ENCODE results near the gene NUDT16L1. TPM values are rescaled to one million over a fixed set of nuclear protein-coding genes. Genes with fewer than 3 reads are reported as not detected.

Gene NUDT16L1
- polyA plus RNA-seq, 3 donors = 40.0 to 62.7 (median 41.1) TPM

GRCh38 chr16:4651827-4652226 lies 41.5 kb upstream of the NUDT16L1 start:
- H3K27ac ChIP-seq (ENCODE audit: low read depth in 1 of 2, low read length in 2 of 2) = no peak overlapping the region

GRCh38 chr16:4652561-4652960 lies 40.8 kb upstream of the NUDT16L1 start:
- DNase-seq = no peak
- peaks cover 0 to 3% of the 10 kb centered on the region in 2 donors for H3K9me3 ChIP-seq (replicated peaks in 1 of 2; ENCODE audit: control insufficient read depth in 1 of 2, insufficient read depth in 1 of 2, low read length in 2 of 2)
- Mint-ChIP-seq H3K27ac (peak overlapping the region in 1 of 7 donors; percentile 58), H3K9me3 (no peaks in the 10 kb centered on the region), H3K4me1 (peaks cover 9% of the 10 kb centered on the region), H3K27me3 (ENCODE audit: low read depth in 3 of 3) (no peaks in the 10 kb centered on the region), H3K36me3 (peaks cover 67 to 89% of the 10 kb centered on the region in 2 donors), H3K4me3 (no peak overlapping the region)
- H3K4me2 ChIP-seq (replicated peaks; ENCODE audit: extremely low read depth, low read length, poor library complexity, severe bottlenecking) = no peak overlapping the region
- peaks cover 4 to 11% of the 10 kb centered on the region in 2 donors for H3K4me1 ChIP-seq (ENCODE audit: control insufficient read depth in 1 of 2, insufficient read depth in 2 of 2, low read length in 2 of 2)
- WGBS (ENCODE audit: insufficient coverage) = 96% methylated on average over 23 of the region's 25 CpGs
- intact Hi-C loops (cut with micrococcal nuclease) = loop anchor here in 1 of 2 donors (5.0 kb wide), 1 partner anchor 40 kb away; the partner anchor contains the start of gene UBALD1
- peaks cover 63 to 81% of the 10 kb centered on the region in 2 donors for H3K36me3 ChIP-seq (replicated peaks in 1 of 2; ENCODE audit: control insufficient read depth in 1 of 2, insufficient read depth in 2 of 2, low read length in 2 of 2)
- no peak overlapping the region for H3K27ac ChIP-seq (ENCODE audit: low read depth in 1 of 2, low read length in 2 of 2)
- no peak overlapping the region for H2AFZ ChIP-seq (ENCODE audit: insufficient read depth, low read depth, low read length, poor library complexity, severe bottlenecking)
- no peaks in the 10 kb centered on the region for H3K27me3 ChIP-seq (ENCODE audit: control insufficient read depth in 2 of 2, insufficient read depth in 2 of 2, low read length in 2 of 2)
- H3K9ac ChIP-seq (ENCODE audit: insufficient read depth, low read length, poor library complexity, severe bottlenecking) = no peak overlapping the region
- peaks cover 85% of the 10 kb centered on the region for H4K20me1 ChIP-seq (ENCODE audit: insufficient read depth, low read length)
- no peak overlapping the region for H3K4me3 ChIP-seq (replicated peaks in 1 of 3; ENCODE audit: low read depth in 2 of 3, low read length in 3 of 3)
- H3K79me2 ChIP-seq (ENCODE audit: insufficient read depth, low read length) = peaks cover 42% of the 10 kb centered on the region
- TF ChIP-seq CTCF (IDR thresholded peaks at IDR 0.05) = no peak

More at GRCh38 chr16:4651827-4652226, 41.5 kb upstream of the NUDT16L1 start:
- Histone ChIP-seq H3K27me3 (ENCODE audit: control insufficient read depth in 2 of 2, insufficient read depth in 2 of 2, low read length in 2 of 2) (no peaks in the 10 kb centered on the region), H3K36me3 (replicated peaks in 1 of 2; ENCODE audit: control insufficient read depth in 1 of 2, insufficient read depth in 2 of 2, low read length in 2 of 2) (peaks cover 61 to 81% of the 10 kb centered on the region in 2 donors), H3K9ac (ENCODE audit: insufficient read depth, low read length, poor library complexity, severe bottlenecking) (no peak overlapping the region), H3K4me2 (replicated peaks; ENCODE audit: extremely low read depth, low read length, poor library complexity, severe bottlenecking) (no peak overlapping the region), H4K20me1 (ENCODE audit: insufficient read depth, low read length) (peaks cover 87% of the 10 kb centered on the region), H3K79me2 (ENCODE audit: insufficient read depth, low read length) (peaks cover 49% of the 10 kb centered on the region), H2AFZ (ENCODE audit: insufficient read depth, low read depth, low read length, poor library complexity, severe bottlenecking) (no peak overlapping the region), H3K9me3 (replicated peaks in 1 of 2; ENCODE audit: control insufficient read depth in 1 of 2, insufficient read depth in 1 of 2, low read length in 2 of 2) (peaks cover 0 to 3% of the 10 kb centered on the region in 2 donors), H3K4me1 (ENCODE audit: control insufficient read depth in 1 of 2, insufficient read depth in 2 of 2, low read length in 2 of 2) (peaks cover 4 to 11% of the 10 kb centered on the region in 2 donors), H3K4me3 (replicated peaks in 1 of 3; ENCODE audit: low read depth in 2 of 3, low read length in 3 of 3) (no peak overlapping the region)
- intact Hi-C loops (cut with micrococcal nuclease) = loop anchor here in 1 of 2 donors (5.0 kb wide), 1 partner anchor 40 kb away; the partner anchor contains the start of gene UBALD1
- no peaks in the 10 kb centered on the region for H3K27me3 Mint-ChIP-seq (ENCODE audit: low read depth in 3 of 3)
- no peak overlapping the region for H3K4me3 Mint-ChIP-seq
- H3K9me3 Mint-ChIP-seq = no peaks in the 10 kb centered on the region
- peak overlapping the region in 2 of 7 donors; percentile 37 to 73 for H3K27ac Mint-ChIP-seq
- DNase-seq = no peak
- peaks cover 9% of the 10 kb centered on the region for H3K4me1 Mint-ChIP-seq
- no peak for TF ChIP-seq CTCF (IDR thresholded peaks at IDR 0.05)
- WGBS (ENCODE audit: insufficient coverage) = 98% methylated on average over 12 of the region's 13 CpGs
- H3K36me3 Mint-ChIP-seq = peaks cover 63 to 89% of the 10 kb centered on the region in 2 donors
